Esophagus squamous epithelium (tissue), 5 donors: ENCODE results near the gene SCAI. TPM values are rescaled to one million over a fixed set of nuclear protein-coding genes. Genes with fewer than 3 reads are reported as not detected.
"Not testable (repeated sequence)": the region's sequence is repeated elsewhere in the genome, so short reads cannot be mapped to it uniquely, and the experiment has no call there.

Experiments
- DNase-seq: peaks from one replicate; lab custom pipeline; 2025; lab: John Stamatoyannopoulos, UW
- H3K27ac ChIP-seq, 4 donors: fragments of 200-600 bp; sonication (generic); one replicate each; pipeline ENCODE4 v1.5.1; 2016 to 2019; ENCODE audit warnings: mild to moderate bottlenecking in 1 of 4
- H3K27me3 ChIP-seq, 4 donors: fragments of 200-600 bp; sonication (generic); 1 replicate in 3 of 4; 2 replicates in 1 of 4; pipeline versions ENCODE4 v1.5.1 to v1.6.0; 2017 to 2021; ENCODE audit warnings: antibody characterized with exemption in 1 of 4
- H3K36me3 ChIP-seq, 3 donors: fragments of 200-600 bp; sonication (generic); one replicate each; pipeline ENCODE4 v1.5.1; 2016 to 2019
- H3K4me1 ChIP-seq, 3 donors: fragments of 200-600 bp; sonication (generic); one replicate each; pipeline ENCODE4 v1.5.1; 2017 to 2019
- H3K4me3 ChIP-seq, 4 donors: fragments of 200-600 bp; sonication (generic); 1 replicate in 3 of 4; 2 replicates in 1 of 4; pipeline ENCODE4 v1.5.1; 2016 to 2019; ENCODE audit warnings: mild to moderate bottlenecking in 2 of 4, moderate library complexity in 1 of 4
- H3K9me3 ChIP-seq, 3 donors: fragments of 200-600 bp; sonication (generic); one replicate each; pipeline ENCODE4 v1.5.1; 2016 to 2019
- POLR2A ChIP-seq, 4 donors: fragments of 450-650 bp; IDR thresholded peaks; one replicate each; pipeline ENCODE4 v1.6.1; 2017; ENCODE audit warnings: antibody characterized with exemption in 4 of 4, mild to moderate bottlenecking in 4 of 4, moderate library complexity in 3 of 4
- WGBS, 2 donors: methylation state at CpG; one replicate each; pipeline ENCODE4 v1.1.5; 2018; 5-methylcytosine and 5-hydroxymethylcytosine counted together
- intact Hi-C: fragments of 100-400 bp; cut with DNase I; formaldehyde crosslinking; loops from one replicate; pipeline ENCODE4 v1.15.0; 2022
- total RNA-seq, 4 donors: library from RNA; depleted of rRNA; stranded (reverse); fragments of >200 nt; gene quantifications; one replicate each; pipeline ENCODE4 v1.1.0, GENCODE V29; 2016
- TF ChIP-seq, protein P1 (sequence below), 6 experiments: fragments of 450-650 bp in 4 of 6; fragments of 200-600 bp in 2 of 6; sonication (generic) in 2 of 6; IDR thresholded peaks; one replicate each; pipeline ENCODE4 v1.5.1; 2016 to 2019; ENCODE audit warnings: antibody characterized with exemption in 6 of 6, mild to moderate bottlenecking in 4 of 6, moderate library complexity in 4 of 6
- donor health status: DM: yes; HTN: yes; CAD: no.

SCAI gene
- total RNA-seq, 4 donors from 2014 or later, result 3.3 to 9.9 (median 5.3) TPM

DNA sequence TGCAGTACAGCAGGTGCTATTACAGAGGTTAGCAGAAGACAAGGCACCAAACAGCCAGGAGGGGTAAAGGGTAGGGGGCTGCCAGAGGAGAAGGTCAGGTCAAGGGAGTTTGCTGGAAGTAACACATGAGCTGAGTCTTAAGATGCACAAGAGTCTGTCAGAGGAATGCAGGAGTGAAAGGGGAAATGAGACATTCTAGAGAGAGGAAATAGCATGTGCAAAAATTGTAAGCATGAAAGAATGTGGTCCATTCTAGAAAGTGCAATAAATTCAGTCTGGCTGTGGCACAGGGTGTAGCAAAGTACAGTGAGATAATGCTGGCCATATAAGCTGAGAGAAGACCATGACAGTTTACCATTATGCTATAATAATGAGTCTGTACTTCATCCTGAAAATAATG, 209.0 kb downstream of the SCAI start:
- intact Hi-C loops, result no loop called here
- peaks cover 0 to 96% (median 19%) of the 10 kb centered on the region in 3 donors for H3K36me3 ChIP-seq

DNA sequence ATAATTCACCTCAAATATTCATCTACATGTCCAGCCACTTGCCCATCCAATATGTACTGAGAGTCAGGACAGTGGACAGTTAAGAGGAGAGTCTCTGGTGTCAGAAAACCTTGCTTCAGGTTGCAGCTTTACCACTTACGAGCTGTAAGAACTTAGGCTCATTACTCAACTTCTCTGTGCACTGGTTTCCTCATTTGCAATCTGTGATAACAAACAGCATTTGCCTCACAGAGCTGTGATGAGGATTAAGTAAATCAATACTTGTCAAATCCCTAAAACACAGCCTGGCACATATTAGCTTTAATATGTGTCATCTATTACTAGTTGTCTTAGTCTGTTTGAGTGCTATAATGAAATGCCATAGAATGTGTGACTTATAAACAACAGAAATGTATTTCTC, 211.0 kb downstream of the SCAI start:
- Histone ChIP-seq H3K4me3 (no peak overlapping the region), H3K4me1 (no peaks in the 10 kb centered on the region), H3K36me3 (peaks cover 3 to 100% (median 25%) of the 10 kb centered on the region in 3 donors), H3K9me3 (no peaks in the 10 kb centered on the region), H3K27me3 (no peaks in the 10 kb centered on the region), H3K27ac (no peak overlapping the region)
- WGBS, 2 donors, result 36 to 69% methylated on average over 1 of the region's 1 CpG
- intact Hi-C loops, result no loop called here
- TF ChIP-seq, protein P1, sequence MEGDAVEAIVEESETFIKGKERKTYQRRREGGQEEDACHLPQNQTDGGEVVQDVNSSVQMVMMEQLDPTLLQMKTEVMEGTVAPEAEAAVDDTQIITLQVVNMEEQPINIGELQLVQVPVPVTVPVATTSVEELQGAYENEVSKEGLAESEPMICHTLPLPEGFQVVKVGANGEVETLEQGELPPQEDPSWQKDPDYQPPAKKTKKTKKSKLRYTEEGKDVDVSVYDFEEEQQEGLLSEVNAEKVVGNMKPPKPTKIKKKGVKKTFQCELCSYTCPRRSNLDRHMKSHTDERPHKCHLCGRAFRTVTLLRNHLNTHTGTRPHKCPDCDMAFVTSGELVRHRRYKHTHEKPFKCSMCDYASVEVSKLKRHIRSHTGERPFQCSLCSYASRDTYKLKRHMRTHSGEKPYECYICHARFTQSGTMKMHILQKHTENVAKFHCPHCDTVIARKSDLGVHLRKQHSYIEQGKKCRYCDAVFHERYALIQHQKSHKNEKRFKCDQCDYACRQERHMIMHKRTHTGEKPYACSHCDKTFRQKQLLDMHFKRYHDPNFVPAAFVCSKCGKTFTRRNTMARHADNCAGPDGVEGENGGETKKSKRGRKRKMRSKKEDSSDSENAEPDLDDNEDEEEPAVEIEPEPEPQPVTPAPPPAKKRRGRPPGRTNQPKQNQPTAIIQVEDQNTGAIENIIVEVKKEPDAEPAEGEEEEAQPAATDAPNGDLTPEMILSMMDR (IDR thresholded peaks at IDR 0.05), result no peak
- no peak for TF ChIP-seq POLR2A (IDR thresholded peaks at IDR 0.05)
- no peak for DNase-seq

More for the DNA sequence above, 209.0 kb downstream of the SCAI start:
- no peak overlapping the region for H3K27ac ChIP-seq
- no peak for DNase-seq
- TF ChIP-seq, protein P1 (IDR thresholded peaks at IDR 0.05), result no peak
- TF ChIP-seq POLR2A (IDR thresholded peaks at IDR 0.05), result no peak
- H3K9me3 ChIP-seq, result no peaks in the 10 kb centered on the region
- H3K4me3 ChIP-seq, result no peak overlapping the region
- H3K4me1 ChIP-seq, result no peaks in the 10 kb centered on the region
- no peaks in the 10 kb centered on the region for H3K27me3 ChIP-seq

DNA sequence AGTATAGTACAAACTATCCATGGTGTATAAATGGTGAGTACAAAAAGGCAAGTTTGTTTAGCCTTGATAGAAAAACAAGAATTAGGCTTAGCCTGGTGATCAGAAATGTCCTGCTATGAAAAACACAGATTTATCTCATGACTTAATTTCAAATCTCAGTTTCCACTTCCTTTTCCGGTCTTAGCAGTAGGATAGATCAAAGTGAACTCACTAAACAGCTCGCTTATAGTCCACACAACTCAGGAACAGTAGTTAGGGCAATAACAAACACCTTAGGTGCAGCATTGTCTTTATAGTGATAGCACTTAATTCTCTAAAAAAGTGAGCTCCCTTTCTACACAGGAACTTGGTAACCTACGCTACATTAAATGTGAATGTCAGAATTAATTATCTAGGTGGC, 213.9 kb downstream of the SCAI start:
- intact Hi-C loops, result no loop called here
- no peak for DNase-seq
- 93 to 96% methylated on average over 3 of the region's 3 CpGs for WGBS, 2 donors
- Histone ChIP-seq H3K4me1 (no peaks in the 10 kb centered on the region), H3K27me3 (no peaks in the 10 kb centered on the region), H3K27ac (no peak overlapping the region), H3K9me3 (no peaks in the 10 kb centered on the region), H3K4me3 (no peak overlapping the region), H3K36me3 (peaks cover 8 to 100% (median 22%) of the 10 kb centered on the region in 3 donors)
- TF ChIP-seq, protein P1 (IDR thresholded peaks at IDR 0.05), result no peak
- TF ChIP-seq POLR2A (IDR thresholded peaks at IDR 0.05), result no peak

DNA sequence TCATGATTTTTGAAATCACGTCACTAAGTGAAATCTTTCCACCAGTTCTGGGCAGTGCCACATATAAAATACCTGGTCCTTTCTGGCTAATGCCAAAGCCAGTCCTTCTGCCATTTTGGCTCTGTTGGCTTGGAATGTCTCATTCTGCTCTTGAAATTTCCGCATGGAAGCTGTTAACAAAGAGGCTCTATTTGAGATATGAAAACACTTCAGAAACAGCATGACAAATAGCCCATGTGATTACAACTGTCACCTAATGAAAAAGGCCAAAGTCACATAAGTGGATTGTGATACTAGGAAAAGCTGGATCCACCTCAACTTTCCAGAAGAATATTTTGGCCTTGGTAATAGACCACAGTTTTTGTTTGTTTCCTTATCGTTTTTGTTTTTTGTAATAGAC, 215.2 kb downstream of the SCAI start:
- Histone ChIP-seq H3K36me3 (peaks cover 8 to 100% (median 22%) of the 10 kb centered on the region in 3 donors), H3K27me3 (no peaks in the 10 kb centered on the region), H3K4me3 (no peak overlapping the region), H3K9me3 (no peaks in the 10 kb centered on the region), H3K27ac (no peak overlapping the region), H3K4me1 (no peaks in the 10 kb centered on the region)
- intact Hi-C loops, result no loop called here
- no peak for TF ChIP-seq POLR2A (IDR thresholded peaks at IDR 0.05)
- TF ChIP-seq, protein P1 (IDR thresholded peaks at IDR 0.05), result no peak
- DNase-seq, result no peak
- 89 to 93% methylated on average over 3 of the region's 3 CpGs for WGBS, 2 donors

DNA sequence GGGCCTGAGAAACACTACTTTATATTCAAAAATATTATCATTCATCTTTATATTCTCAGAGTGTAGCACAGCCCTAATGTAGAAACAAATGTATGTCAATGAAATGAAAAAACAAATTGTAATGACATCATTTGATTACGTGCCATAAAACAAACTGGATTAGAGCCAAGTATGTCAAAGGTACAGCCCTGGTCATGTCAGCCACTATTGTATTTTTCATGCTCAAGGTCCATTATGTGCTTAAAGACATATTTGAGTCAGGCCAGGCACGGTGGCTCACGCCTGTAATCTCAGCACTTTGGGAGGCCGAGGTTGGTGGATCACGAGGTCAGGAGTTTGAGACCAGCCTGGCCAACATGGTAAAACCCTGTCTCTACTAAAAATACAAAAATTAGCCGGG, 222.9 kb downstream of the SCAI start:
- H3K36me3 ChIP-seq, result peaks cover 14 to 90% (median 26%) of the 10 kb centered on the region in 3 donors
- intact Hi-C loops, DNase-seq, H3K4me1 ChIP-seq, H3K4me3 ChIP-seq, H3K9me3 ChIP-seq, H3K27ac ChIP-seq, H3K27me3 ChIP-seq: not testable (repeated sequence)
- WGBS, 2 donors, result 68 to 80% methylated on average over 5 to 6 of the region's 6 CpGs
